HG03025 (cell line): ENCODE results near the gene CACNG5.
"Not testable (repeated sequence)": the region's sequence is repeated elsewhere in the genome, so short reads cannot be mapped to it uniquely, and the experiment has no call there.

Source experiments
- ATAC-seq: cut with Tn5 transposase; IDR thresholded peaks from one replicate; pipeline ENCODE4 v1.9.1; 2021; ENCODE audit warnings: mild to moderate bottlenecking, moderate library complexity; ENCODE audit not compliant: unreplicated experiment, low FRiP score

The CACNG5 gene

DNA sequence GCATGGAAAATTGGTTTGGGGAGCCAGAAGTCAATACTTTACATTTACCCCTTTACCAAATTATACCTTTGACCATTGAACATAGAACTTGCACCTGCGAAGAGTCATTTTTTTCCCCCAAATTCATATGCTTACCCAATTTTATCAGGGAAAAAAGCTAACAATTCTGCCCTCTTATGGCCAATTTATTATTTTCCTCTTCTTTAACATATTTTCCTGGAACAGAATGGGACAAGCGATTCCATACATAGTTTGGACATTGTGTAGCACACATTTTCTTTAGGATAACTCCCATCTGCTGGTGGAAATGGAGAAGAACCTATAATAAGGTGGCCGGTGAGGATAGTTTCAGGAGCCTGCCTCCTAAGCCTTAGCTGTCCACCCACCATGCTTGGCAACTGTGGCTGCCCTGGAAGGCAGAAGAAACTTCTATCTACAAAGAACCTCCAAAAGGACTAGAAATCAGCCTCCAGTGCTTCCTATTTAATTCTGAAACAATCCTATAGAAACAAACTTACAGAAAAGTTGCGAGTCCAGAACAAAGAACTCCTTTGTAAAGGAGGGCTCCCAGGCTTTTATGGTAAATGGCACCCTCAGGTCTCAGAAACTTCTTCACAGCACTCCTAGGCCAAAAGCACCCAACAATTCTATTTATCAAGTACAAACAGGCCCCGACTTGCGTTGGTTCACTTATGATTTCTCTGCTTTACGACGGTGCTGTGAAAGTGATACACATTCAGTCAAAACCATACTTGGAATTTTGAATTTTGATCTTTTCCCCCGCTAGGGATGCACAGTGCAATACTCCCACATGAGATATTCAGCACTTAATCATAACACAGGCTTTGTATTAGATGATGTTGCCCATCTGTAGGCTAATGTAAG, 65.5 kb downstream of the CACNG5 start:
- ATAC-seq: no peak

- ATAC-seq: not testable (repeated sequence)
Measured at GRCh38 chr17:66903296-66903695, 68.4 kb downstream of the CACNG5 start.

- no peak for ATAC-seq
Measured at GRCh38 chr17:66903781-66904180, 68.9 kb downstream of the CACNG5 start.

- no peak for ATAC-seq
Measured at GRCh38 chr17:66904760-66905624, 70.1 kb downstream of the CACNG5 start.

DNA sequence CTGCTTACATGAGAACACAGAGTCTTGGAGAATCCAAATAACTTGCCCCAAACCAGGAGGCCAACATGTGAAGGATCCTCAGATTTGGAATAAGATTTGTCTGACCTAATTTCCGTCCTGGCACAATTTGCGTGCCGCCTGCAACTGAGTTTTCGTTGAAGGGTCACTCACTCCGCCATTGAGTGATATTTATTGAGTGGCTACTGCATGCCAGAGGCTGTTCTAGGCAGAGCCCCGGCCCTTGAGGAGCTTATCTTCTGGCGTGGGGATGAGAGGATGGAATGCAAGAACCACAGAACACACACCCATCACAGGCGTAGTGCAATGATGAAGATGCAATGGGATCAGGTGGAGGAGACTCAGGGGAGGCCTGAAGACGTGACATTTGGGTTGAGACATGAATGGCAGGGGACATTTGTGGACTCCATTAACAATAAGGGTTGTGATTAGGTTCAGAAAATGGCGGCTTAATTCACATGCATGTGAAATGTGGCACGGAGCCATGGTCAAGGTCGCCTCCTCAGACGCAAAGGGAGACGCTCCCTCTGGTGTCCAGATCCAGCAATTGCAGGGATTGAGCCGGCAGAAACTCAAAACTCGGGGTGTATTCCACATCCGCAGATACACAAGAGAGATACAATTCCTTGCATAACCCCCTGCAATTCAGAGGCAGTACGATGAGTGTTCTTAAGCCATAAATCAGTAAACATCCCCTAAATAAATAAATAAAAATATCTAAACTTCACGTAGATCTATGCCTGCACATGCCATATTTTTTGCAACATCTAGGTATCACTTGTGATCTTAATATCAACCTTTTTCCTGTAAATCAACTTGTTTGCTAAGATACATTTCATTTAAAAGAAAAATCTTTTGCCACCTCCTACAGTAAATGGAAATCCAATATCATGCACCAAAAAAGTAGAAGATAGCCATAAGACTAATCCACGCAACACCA, 71.7 kb downstream of the CACNG5 start:
- no peak for ATAC-seq

DNA sequence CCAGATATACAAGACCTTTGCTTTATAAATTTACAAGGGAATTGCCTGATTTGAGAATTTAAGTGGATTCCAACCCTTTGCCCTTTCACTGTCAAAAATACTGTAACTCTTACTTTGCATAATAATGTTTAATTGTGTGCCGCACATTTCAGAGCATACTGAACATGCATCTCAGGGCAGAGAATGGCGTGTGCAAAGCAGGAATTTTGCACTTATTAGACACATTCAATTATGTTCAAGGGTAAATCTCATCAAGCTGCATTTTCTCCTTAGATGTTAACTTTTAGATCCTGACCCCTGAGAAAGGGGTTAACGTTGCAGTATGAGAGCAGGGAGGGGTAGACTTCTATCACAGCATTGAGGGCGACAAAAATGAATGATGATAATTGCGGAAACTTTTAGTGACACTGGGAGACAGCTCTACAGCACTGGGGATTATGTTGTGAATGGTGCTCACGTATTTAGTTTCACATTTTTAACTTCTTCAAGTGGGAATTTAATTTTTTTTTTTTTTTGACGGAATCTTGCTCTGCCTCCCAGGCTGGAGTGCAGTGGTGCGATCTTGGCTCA, 75.0 kb downstream of the CACNG5 start:
- ATAC-seq: no peak

GRCh38 chr17:66910651-66911285, 75.9 kb downstream of the CACNG5 start:
- ATAC-seq: no peak

- ATAC-seq: no peak
Measured at GRCh38 chr17:66915204-66915611, 80.3 kb downstream of the CACNG5 start.

- ATAC-seq: no peak
Measured at GRCh38 chr17:66915792-66916191, 80.9 kb downstream of the CACNG5 start.

DNA sequence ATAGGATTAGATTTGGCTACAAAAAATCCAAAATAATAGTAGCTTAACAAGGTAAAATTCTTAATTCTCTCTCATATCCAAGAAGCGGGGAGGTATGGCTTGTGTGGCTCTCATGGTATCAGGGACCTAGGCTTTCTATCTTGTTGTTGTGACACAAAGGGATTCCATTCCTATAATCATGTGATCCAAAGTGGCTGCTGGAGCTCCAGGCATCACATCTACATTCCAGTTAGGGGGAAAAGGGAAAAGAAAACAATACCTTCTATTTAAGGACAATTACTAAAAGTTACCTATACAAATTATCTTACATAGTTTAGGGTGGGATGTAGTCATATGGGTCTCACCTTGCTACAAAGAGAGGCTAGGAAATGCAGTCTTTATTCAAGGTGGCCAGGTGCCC, 82.0 kb downstream of the CACNG5 start:
- no peak for ATAC-seq

DNA sequence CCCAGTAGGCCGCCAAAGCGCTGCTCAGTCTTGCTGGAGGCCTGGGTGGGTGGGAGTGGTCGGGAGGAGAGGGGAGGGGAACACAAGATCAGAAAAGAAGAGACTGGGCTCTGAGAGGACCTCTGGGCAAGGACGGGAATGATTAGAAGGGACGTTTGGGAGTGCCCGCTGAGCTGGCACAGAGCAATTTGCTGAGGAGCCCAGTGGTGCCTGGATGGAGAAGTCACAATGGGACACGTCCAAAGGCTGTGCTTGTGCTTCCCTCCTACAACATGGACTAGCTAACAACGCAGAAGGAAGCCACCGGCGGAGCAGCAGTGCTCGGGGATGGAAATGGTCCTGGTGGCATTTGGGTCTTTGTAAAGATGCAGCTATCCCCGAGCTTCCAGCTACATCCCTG, 84.0 kb downstream of the CACNG5 start:
- ATAC-seq: no peak

- ATAC-seq: no peak
Measured at GRCh38 chr17:66920435-66920834, 85.5 kb downstream of the CACNG5 start.

DNA sequence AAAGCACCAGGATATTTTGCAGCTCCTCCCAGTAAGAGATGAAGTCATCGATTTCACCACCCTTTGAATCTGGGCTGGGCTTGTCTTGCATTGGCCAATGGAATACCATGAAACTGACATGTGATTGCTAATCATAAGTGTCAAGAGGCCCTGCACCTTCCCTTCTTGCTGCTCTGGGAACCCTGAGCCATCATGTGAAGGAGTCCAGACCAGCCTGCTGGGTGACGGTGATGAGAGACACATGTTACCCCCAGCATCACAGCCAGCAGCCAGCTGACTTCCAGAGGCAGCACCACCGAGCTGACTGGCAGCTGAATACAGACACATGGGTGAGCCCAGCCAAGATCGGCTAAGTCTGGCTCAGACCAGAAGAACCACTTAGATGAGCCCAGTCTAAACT, 86.0 kb downstream of the CACNG5 start:
- no peak for ATAC-seq

- ATAC-seq: no peak
Measured at GRCh38 chr17:66923886-66924285, 89.0 kb downstream of the CACNG5 start.

- ATAC-seq: no peak
Measured at GRCh38 chr17:66925811-66926500, 91.0 kb downstream of the CACNG5 start.

GRCh38 chr17:66928949-66929348, 94.0 kb downstream of the CACNG5 start:
- ATAC-seq: no peak

DNA sequence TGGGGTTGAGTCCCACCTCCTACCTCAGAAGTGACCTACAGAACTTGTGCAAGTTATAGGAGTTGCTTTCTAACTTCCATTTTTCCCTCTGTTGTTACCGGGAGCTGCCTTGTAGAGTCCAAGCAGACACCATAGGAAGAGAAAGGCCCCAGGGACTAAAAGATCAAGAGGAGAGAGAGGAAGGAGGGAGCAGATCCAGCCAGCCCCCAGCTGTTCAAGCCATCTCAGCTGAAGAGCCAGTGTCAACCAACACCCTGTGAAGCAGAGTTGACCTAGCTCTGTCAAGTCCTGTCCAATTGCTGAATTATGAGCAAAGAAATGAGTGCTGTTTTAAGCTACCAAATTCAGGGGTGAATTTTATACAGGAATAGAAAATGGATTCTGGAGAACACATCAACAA, 94.7 kb downstream of the CACNG5 start:
- ATAC-seq: no peak

- ATAC-seq: no peak
Measured at GRCh38 chr17:66930933-66931332, 96.0 kb downstream of the CACNG5 start.

- ATAC-seq: no peak
Measured at GRCh38 chr17:66932311-66932710, 97.4 kb downstream of the CACNG5 start.
